GM12878 (cell line): Measurements from ENCODE around the gene THADA. TPM values are rescaled to one million over a fixed set of nuclear protein-coding genes. Genes with fewer than 3 reads are reported as not detected.

Experiments
- ATF7 ChIP-seq: fragments of 450-650 bp; IDR thresholded peaks from 2 replicates; pipeline ENCODE4 v1.6.1; 2016; ENCODE audit warnings: low read depth, mild to moderate bottlenecking
- BHLHE40 ChIP-seq, 2 experiments: fragments of 450-650 bp in 1 of 2; IDR thresholded peaks; 2 replicates each; pipeline ENCODE4 v1.6.1; 2011 to 2017; ENCODE audit warnings: low read depth in 2 of 2, borderline replicate concordance in 1 of 2, improper control_type of control experiment in 1 of 2, low read length in 1 of 2, mild to moderate bottlenecking in 1 of 2
- ESRRA ChIP-seq: IDR thresholded peaks from 2 replicates; pipeline ENCODE4 v1.6.1; 2012; ENCODE audit warnings: mild to moderate bottlenecking, low read length, improper control_type of control experiment
- GABPA ChIP-seq: IDR thresholded peaks from 2 replicates; pipeline ENCODE4 v1.6.1; 2014; ENCODE audit warnings: antibody characterized with exemption, low read depth, mild to moderate bottlenecking, inconsistent platforms
- IRF4 ChIP-seq: IDR thresholded peaks from 2 replicates; pipeline ENCODE4 v1.6.1; 2011; ENCODE audit warnings: low read depth, low read length
- MXI1 ChIP-seq: fragments of 150-350 bp; IDR thresholded peaks from 2 replicates; pipeline ENCODE4 v1.6.1; 2011; ENCODE audit warnings: low read depth, mild to moderate bottlenecking, inconsistent platforms, low read length, improper control_type of control experiment
- NR2F1 ChIP-seq: fragments of 450-650 bp; conservative IDR thresholded peaks from 2 replicates; pipeline ENCODE4 v1.6.1; 2017; ENCODE audit warnings: mild to moderate bottlenecking
- RB1 ChIP-seq: fragments of 450-650 bp; formaldehyde crosslinking; IDR thresholded peaks from 2 replicates; pipeline ENCODE4 v1.6.1; 2017; ENCODE audit warnings: mild to moderate bottlenecking, borderline replicate concordance
- RBBP5 ChIP-seq: fragments of 200-600 bp; sonication (generic); conservative IDR thresholded peaks from 2 replicates; pipeline ENCODE4 v1.6.1; 2016
- RELA ChIP-seq: fragments of 450-650 bp; IDR thresholded peaks from 2 replicates; pipeline ENCODE4 v1.8.0; 2014; ENCODE audit warnings: borderline replicate concordance; ENCODE audit not compliant: partially characterized antibody
- SREBF1 ChIP-seq: IDR thresholded peaks from 2 replicates; pipeline ENCODE4 v1.6.1; 2012; ENCODE audit warnings: mild to moderate bottlenecking, low read length
- SREBF2 ChIP-seq: IDR thresholded peaks from 2 replicates; pipeline ENCODE4 v1.6.1; 2012; ENCODE audit warnings: mild to moderate bottlenecking, low read length
- ZNF622 ChIP-seq: fragments of 450-650 bp; IDR thresholded peaks from 2 replicates; pipeline ENCODE4 v1.6.1; 2017; ENCODE audit warnings: mild to moderate bottlenecking, inconsistent platforms
- polyA plus RNA-seq, 11 experiments: library from polyadenylated mRNA; depleted of rRNA in 4 of 11; unstranded in 6 of 11; stranded (reverse) in 5 of 11; fragments of >200 nt; fragmentation: Nextera tagmentation in 4 of 11; fragmentation: Illumina TruSeq in 1 of 11; extraction: Ambion mirVana in 4 of 11; extraction: Trizol in 1 of 11; gene quantifications; 1 replicate in 1 of 11; 2 replicates in 10 of 11; pipeline versions ENCODE4 v1.2.1 to v1.2.3, GENCODE V29; 2011 to 2016; ENCODE audit warnings: inconsistent platforms in 2 of 11, missing spikeins in 2 of 11, low read depth in 1 of 11
- total RNA-seq, 4 experiments: library from RNA; depleted of rRNA in 3 of 4; stranded (reverse); fragments of >200 nt in 3 of 4; fragmentation: Illumina TruSeq in 1 of 4; extraction: Trizol in 1 of 4; gene quantifications; 2 replicates each; pipeline versions ENCODE4 v1.2.1 to v1.2.3, GENCODE V29; 2013 to 2021
- TF ChIP-seq, protein P1 (sequence below): IDR thresholded peaks from 2 replicates; pipeline ENCODE4 v1.6.1; 2012; ENCODE audit warnings: low read depth, low read length, improper control_type of control experiment
- TF ChIP-seq, protein P2 (sequence below): IDR thresholded peaks from 2 replicates; pipeline ENCODE4 v1.6.1; 2012; ENCODE audit warnings: mild to moderate bottlenecking, low read depth, low read length
- TF ChIP-seq, protein P3 (sequence below): fragments of 450-650 bp; formaldehyde crosslinking; IDR thresholded peaks from 2 replicates; pipeline ENCODE4 v1.5.0; 2022; ENCODE audit warnings: mild to moderate bottlenecking, missing genetic modification characterization
- TF ChIP-seq, protein P4 (sequence below): IDR thresholded peaks from 2 replicates; pipeline ENCODE4 v1.6.1; 2012; ENCODE audit warnings: low read depth, low read length, improper control_type of control experiment
- TF ChIP-seq, protein P5 (sequence below), 3 experiments: IDR thresholded peaks in 2 of 3; conservative IDR thresholded peaks in 1 of 3; 2 replicates each; pipeline ENCODE4 v1.5.1; 2011; ENCODE audit warnings: low read depth in 3 of 3, low read length in 3 of 3, mild to moderate bottlenecking in 3 of 3, control low read depth in 2 of 3, moderate library complexity in 2 of 3, inconsistent platforms in 1 of 3, mixed read lengths in 1 of 3; ENCODE audit not compliant: control insufficient read depth in 2 of 3, insufficient read depth in 1 of 3; ENCODE audit errors: extremely low read depth in 1 of 3

THADA gene
- total and polyA plus RNA-seq, 10 of the 15 experiments (the other 5 are each of a cell fraction or from before 2014, with no cell fraction given): 14.6 to 33.2 (median 23.2) TPM

DNA sequence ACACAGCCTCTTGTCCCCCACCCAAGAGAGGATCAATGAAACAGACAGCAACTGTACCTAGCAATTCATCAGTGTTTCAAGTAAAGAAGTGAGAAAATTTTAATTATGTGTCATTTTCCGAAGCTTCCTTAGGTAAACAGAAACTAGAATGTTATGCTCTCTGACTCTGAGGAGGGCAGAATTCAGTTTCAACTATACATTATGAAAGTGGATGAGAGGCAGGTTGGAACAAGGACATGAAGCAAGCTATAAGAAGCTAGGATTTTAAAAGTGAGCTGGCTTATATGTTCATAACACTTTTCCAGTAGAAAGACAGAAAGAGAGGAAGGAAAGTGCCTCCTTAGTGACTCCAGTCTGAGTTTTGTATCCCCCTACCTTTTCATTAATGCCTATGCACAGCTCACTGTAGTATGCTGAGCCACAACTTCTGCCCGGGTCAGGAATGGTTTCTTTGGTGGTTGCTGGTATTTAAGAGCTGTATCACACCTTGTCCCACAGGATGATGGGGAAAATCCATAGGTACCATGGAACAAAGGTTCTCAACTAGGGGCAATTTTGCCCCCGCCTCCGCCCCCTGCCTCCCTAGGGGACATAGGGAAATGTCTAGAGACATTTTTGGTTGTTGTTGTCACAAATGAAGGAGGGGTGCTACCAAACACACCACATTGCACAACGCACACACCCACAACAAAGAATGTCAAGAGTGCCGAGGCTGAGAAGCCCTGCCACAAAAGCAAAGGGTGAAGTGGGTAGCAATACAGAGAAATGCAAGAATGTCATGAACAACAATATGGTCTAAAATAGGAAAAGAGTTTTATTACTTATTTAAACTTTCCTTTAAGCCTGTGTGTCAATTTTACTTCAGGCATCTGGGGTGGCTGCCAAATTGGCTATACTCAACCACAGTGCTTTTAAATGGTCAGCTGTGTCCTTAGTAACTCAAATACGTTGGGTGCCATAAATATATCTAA, 208.5 kb downstream of the THADA start (continued):
- TF ChIP-seq, protein P1, sequence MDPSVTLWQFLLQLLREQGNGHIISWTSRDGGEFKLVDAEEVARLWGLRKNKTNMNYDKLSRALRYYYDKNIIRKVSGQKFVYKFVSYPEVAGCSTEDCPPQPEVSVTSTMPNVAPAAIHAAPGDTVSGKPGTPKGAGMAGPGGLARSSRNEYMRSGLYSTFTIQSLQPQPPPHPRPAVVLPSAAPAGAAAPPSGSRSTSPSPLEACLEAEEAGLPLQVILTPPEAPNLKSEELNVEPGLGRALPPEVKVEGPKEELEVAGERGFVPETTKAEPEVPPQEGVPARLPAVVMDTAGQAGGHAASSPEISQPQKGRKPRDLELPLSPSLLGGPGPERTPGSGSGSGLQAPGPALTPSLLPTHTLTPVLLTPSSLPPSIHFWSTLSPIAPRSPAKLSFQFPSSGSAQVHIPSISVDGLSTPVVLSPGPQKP: no peak
- TF ChIP-seq ZNF622 (no peak), ESRRA (no peak), ATF7 (peak; percentile 74), IRF4 (0 out of 2 replicates have a peak, but pooled peaks have one; percentile 10), RBBP5 (no peak), RB1 (0 out of 2 replicates have a peak, but pooled peaks have one; percentile 19), BHLHE40 (IDR thresholded peaks at IDR 0.05; ENCODE audit: borderline replicate concordance in 1 of 2, low read depth in 2 of 2, low read length in 1 of 2) (peak; percentile 38 to 63; a peak in 2 of 4 replicates), GABPA (no peak), RELA (no peak), SREBF2 (no peak), SREBF1 (no peak), MXI1 (no peak), NR2F1 (peak; percentile 71)
- TF ChIP-seq, protein P2, sequence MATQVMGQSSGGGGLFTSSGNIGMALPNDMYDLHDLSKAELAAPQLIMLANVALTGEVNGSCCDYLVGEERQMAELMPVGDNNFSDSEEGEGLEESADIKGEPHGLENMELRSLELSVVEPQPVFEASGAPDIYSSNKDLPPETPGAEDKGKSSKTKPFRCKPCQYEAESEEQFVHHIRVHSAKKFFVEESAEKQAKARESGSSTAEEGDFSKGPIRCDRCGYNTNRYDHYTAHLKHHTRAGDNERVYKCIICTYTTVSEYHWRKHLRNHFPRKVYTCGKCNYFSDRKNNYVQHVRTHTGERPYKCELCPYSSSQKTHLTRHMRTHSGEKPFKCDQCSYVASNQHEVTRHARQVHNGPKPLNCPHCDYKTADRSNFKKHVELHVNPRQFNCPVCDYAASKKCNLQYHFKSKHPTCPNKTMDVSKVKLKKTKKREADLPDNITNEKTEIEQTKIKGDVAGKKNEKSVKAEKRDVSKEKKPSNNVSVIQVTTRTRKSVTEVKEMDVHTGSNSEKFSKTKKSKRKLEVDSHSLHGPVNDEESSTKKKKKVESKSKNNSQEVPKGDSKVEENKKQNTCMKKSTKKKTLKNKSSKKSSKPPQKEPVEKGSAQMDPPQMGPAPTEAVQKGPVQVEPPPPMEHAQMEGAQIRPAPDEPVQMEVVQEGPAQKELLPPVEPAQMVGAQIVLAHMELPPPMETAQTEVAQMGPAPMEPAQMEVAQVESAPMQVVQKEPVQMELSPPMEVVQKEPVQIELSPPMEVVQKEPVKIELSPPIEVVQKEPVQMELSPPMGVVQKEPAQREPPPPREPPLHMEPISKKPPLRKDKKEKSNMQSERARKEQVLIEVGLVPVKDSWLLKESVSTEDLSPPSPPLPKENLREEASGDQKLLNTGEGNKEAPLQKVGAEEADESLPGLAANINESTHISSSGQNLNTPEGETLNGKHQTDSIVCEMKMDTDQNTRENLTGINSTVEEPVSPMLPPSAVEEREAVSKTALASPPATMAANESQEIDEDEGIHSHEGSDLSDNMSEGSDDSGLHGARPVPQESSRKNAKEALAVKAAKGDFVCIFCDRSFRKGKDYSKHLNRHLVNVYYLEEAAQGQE: no peak
- TF ChIP-seq, protein P3, sequence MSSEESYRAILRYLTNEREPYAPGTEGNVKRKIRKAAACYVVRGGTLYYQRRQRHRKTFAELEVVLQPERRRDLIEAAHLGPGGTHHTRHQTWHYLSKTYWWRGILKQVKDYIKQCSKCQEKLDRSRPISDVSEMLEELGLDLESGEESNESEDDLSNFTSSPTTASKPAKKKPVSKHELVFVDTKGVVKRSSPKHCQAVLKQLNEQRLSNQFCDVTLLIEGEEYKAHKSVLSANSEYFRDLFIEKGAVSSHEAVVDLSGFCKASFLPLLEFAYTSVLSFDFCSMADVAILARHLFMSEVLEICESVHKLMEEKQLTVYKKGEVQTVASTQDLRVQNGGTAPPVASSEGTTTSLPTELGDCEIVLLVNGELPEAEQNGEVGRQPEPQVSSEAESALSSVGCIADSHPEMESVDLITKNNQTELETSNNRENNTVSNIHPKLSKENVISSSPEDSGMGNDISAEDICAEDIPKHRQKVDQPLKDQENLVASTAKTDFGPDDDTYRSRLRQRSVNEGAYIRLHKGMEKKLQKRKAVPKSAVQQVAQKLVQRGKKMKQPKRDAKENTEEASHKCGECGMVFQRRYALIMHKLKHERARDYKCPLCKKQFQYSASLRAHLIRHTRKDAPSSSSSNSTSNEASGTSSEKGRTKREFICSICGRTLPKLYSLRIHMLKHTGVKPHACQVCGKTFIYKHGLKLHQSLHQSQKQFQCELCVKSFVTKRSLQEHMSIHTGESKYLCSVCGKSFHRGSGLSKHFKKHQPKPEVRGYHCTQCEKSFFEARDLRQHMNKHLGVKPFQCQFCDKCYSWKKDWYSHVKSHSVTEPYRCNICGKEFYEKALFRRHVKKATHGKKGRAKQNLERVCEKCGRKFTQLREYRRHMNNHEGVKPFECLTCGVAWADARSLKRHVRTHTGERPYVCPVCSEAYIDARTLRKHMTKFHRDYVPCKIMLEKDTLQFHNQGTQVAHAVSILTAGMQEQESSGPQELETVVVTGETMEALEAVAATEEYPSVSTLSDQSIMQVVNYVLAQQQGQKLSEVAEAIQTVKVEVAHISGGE: no peak
- TF ChIP-seq, protein P4, sequence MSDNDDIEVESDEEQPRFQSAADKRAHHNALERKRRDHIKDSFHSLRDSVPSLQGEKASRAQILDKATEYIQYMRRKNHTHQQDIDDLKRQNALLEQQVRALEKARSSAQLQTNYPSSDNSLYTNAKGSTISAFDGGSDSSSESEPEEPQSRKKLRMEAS: no peak
- TF ChIP-seq, protein P5, sequence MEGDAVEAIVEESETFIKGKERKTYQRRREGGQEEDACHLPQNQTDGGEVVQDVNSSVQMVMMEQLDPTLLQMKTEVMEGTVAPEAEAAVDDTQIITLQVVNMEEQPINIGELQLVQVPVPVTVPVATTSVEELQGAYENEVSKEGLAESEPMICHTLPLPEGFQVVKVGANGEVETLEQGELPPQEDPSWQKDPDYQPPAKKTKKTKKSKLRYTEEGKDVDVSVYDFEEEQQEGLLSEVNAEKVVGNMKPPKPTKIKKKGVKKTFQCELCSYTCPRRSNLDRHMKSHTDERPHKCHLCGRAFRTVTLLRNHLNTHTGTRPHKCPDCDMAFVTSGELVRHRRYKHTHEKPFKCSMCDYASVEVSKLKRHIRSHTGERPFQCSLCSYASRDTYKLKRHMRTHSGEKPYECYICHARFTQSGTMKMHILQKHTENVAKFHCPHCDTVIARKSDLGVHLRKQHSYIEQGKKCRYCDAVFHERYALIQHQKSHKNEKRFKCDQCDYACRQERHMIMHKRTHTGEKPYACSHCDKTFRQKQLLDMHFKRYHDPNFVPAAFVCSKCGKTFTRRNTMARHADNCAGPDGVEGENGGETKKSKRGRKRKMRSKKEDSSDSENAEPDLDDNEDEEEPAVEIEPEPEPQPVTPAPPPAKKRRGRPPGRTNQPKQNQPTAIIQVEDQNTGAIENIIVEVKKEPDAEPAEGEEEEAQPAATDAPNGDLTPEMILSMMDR (IDR thresholded peaks at IDR 0.05 in 2 of 3, conservative IDR thresholded peaks at IDR 0.05 in 1 of 3; ENCODE audit: control insufficient read depth in 2 of 3, extremely low read depth in 1 of 3, insufficient read depth in 1 of 3, low read depth in 3 of 3, low read length in 3 of 3): no peak
